Heart right ventricle (tissue), 16 donors: ENCODE results near the gene LCE4A. TPM values are rescaled to one million over a fixed set of nuclear protein-coding genes. Genes with fewer than 3 reads are reported as not detected.
A peak's percentile ranks its signal among the peaks of the same experiment; 100 is the strongest.
"Not testable (repeated sequence)": the region's sequence is repeated elsewhere in the genome, so short reads cannot be mapped to it uniquely, and the experiment has no call there.

ENCODE experiments used
- ATAC-seq, 8 donors: fragments of 200-7000 bp; cut with Tn5 transposase; one replicate each; pipeline ENCODE4 v1.9.1; 2020; ENCODE audit warnings: mild to moderate bottlenecking in 8 of 8, moderate library complexity in 8 of 8, moderate number of reproducible peaks in 1 of 8
- DNase-seq, 2 donors: peaks; one replicate each; pipeline ENCODE4 v3.0.0-alpha.2; 2020
- H3K27ac ChIP-seq, 10 donors: fragments of 200-600 bp; sonication (generic) in 2 of 10; one replicate each; pipeline versions ENCODE4 v1.5.0 to v1.8.0; 2020 to 2022; ENCODE audit warnings: mild to moderate bottlenecking in 3 of 10
- H3K27me3 ChIP-seq, 7 donors: fragments of 200-600 bp; one replicate each; pipeline ENCODE4 v1.8.0; 2021 to 2022; ENCODE audit warnings: mild to moderate bottlenecking in 2 of 7
- H3K36me3 ChIP-seq, 9 donors: fragments of 200-600 bp; sonication (generic) in 1 of 9; one replicate each; pipeline versions ENCODE4 v1.5.0 to v1.8.0; 2020 to 2022; ENCODE audit warnings: mild to moderate bottlenecking in 2 of 9
- H3K4me1 ChIP-seq, 9 donors: fragments of 200-600 bp; sonication (generic) in 1 of 9; one replicate each; pipeline versions ENCODE4 v1.5.0 to v1.8.0; 2020 to 2022; ENCODE audit warnings: mild to moderate bottlenecking in 4 of 9
- H3K4me3 ChIP-seq, 10 donors: fragments of 200-600 bp; sonication (generic) in 2 of 10; one replicate each; pipeline versions ENCODE4 v1.5.0 to v1.8.0; 2020 to 2022; ENCODE audit warnings: mild to moderate bottlenecking in 7 of 10, moderate library complexity in 2 of 10
- H3K9me3 ChIP-seq, 11 donors: fragments of 200-600 bp in 10 of 11; sonication (generic) in 2 of 11; one replicate each; pipeline versions ENCODE4 v1.5.0 to v1.8.0; 2013 to 2022; ENCODE audit warnings: mild to moderate bottlenecking in 2 of 11, control low read depth in 1 of 11, moderate library complexity in 1 of 11
- CTCF ChIP-seq, 9 donors: fragments of 200-600 bp; sonication (generic) in 2 of 9; IDR thresholded peaks; one replicate each; pipeline versions ENCODE4 v1.5.0 to v1.8.0; 2021 to 2022; ENCODE audit warnings: antibody characterized with exemption in 9 of 9, mild to moderate bottlenecking in 5 of 9, moderate library complexity in 1 of 9
- WGBS, 2 donors: extraction: QIAGEN DNeasy Blood & Tissue Kit; methylation state at CpG; one replicate each; pipeline ENCODE4 v1.1.7; 2013; ENCODE audit warnings: inconsistent platforms in 1 of 2; 5-methylcytosine and 5-hydroxymethylcytosine counted together
- intact Hi-C, 10 donors: fragments of 100-400 bp; cut with DNase I; formaldehyde crosslinking; loops; one replicate each; pipeline versions ENCODE4 v1.11.1 to v1.14.2; 2022
- polyA plus RNA-seq, 2 donors: library from polyadenylated mRNA; stranded (reverse); fragments of 200-250 nt; gene quantifications; one replicate each; pipeline ENCODE4 v1.2.3, GENCODE V29; 2013
- total RNA-seq, 10 donors: library from RNA; stranded (reverse); fragmentation: NEBNext Ultra II Directional in 3 of 10; extraction: Animal tissue kit (Norgen Biotek cat#: 25700) in 3 of 10; gene quantifications; one replicate each; pipeline versions ENCODE4 v1.2.1 to v1.2.4, GENCODE V29; 2021 to 2023
- donor health status: Arrhythmogenic right ventricular cardiomyopathy.
- donor health status: ischemic (EF 13 %, LVEDD 7.1; RV severe dilation, severe dysfunction).
- donor health status: healthy with polysubstance abuse.
- donor health status: DM: no; HTN: yes; CAD: no.
- donor health status: DM: no; HTN: no; CAD: no.
- donor health status: ischemic (EF 25% LVEDD 6.9; RV normal size, moderate dysfunction).
- donor health status: ischemic (EF 25% LVEDD 5.7; RV mildly dilated, moderate dysfunction).
- donor health status: healthy.
- donor health status: DM: yes; HTN: yes; CAD: no.
- donor health status: Ischemic cardiomyopathy.
- donor health status: ischemic (EF 35%, LVEDD 5.7; RV mildly dilated, moderate dysfunction).
- donor health status: nonischemic (EF 11% LVEDD 7.7; RV severe dilation, severe dysfunction).
- donor health status: DM: yes; HTN: yes; CAD: no.
- donor health status: PGD.
- donor health status: ischemic (EF 29% LVEDD 5.4; RV normal size, mild dysfunction).
- donor health status: nonischemic (EF 23%, LVEDD 6.1; RV moderate dilation, normal function).

LCE4A gene
- total and polyA plus RNA-seq, 12 donors: not detected

DNA sequence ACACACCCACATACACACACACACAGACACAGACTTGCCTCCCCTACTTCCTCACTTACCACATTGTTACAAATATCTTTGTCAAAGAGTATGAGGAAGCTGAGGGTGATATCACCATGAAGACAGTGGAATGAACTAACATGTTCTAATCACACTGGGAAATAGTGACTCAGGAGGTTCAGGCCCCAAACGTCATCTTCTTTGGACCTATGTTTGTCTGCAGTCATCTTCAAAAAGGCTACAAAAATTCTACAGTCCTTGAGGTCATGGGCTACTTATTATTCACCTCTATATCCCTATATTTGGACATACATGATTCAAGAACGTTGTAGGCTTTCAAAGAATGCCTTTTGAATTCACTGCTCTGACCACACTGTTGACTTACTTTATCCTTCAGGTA, 34.9 kb upstream of the LCE4A start:
- WGBS, 2 donors: 41 to 45% methylated on average over 2 of the region's 2 CpGs
- intact Hi-C loops: no loop called here
- no peak overlapping the region for H3K27ac ChIP-seq
- no peak for TF ChIP-seq CTCF (IDR thresholded peaks at IDR 0.05)
- H3K36me3 ChIP-seq: no peaks in the 10 kb centered on the region
- no peaks in the 10 kb centered on the region for H3K9me3 ChIP-seq
- DNase-seq (no peak), ATAC-seq (no peak)
- no peak overlapping the region for H3K4me3 ChIP-seq
- H3K27me3 ChIP-seq: peaks cover 0 to 3% (median 0%) of the 10 kb centered on the region in 7 donors
- no peaks in the 10 kb centered on the region for H3K4me1 ChIP-seq

GRCh38 chr1:152674983-152675382, 33.0 kb upstream of the LCE4A start, which contains the start of gene LCE2C:
TSS of gene LCE2C (plus strand) at chr1:152675279. CDS start at chr1:152676016, 737 bp downstream.
- DNase-seq, ATAC-seq, H3K27ac ChIP-seq, H3K9me3 ChIP-seq, H3K36me3 ChIP-seq, intact Hi-C loops, H3K4me3 ChIP-seq, H3K4me1 ChIP-seq: not testable (repeated sequence)
- 64 to 70% methylated on average over 2 to 3 of the region's 3 CpGs for WGBS, 2 donors
- peaks cover 0 to 10% (median 3%) of the 10 kb centered on the region in 7 donors for H3K27me3 ChIP-seq

GRCh38 chr1:152679459-152679858, 28.5 kb upstream of the LCE4A start:
- Histone ChIP-seq H3K9me3 (no peaks in the 10 kb centered on the region), H3K4me1 (no peaks in the 10 kb centered on the region), H3K36me3 (no peaks in the 10 kb centered on the region), H3K4me3 (no peak overlapping the region), H3K27ac (no peak overlapping the region), H3K27me3 (peaks cover 0 to 10% (median 4%) of the 10 kb centered on the region in 7 donors)
- intact Hi-C loops: no loop called here
- no peak for TF ChIP-seq CTCF (IDR thresholded peaks at IDR 0.05)
- DNase-seq: no peak
- WGBS, 2 donors: 69 to 70% methylated on average over 6 of the region's 6 CpGs
- ATAC-seq: peak in 1 of 8 donors; percentile 82

DNA sequence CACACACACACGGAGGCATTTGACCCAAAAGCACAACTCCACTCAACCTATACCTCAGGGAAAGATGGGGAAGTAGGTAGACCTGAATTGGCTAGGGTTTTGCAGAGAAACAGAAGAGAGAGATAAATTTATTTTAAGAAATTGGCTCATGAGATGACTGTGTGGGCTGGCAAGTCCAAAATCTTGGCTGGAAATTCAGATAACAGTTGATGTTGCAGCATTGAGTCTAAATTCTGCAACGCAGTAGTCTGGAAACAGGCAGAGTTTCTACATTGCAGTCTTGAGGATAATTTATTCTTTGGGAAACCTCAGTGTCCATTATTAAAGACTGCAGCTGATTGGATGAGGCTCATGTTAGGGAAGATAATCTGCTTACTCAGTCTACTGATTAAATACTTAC, 26.3 kb upstream of the LCE4A start:
- ATAC-seq (no peak), DNase-seq (no peak)
- Histone ChIP-seq H3K9me3 (no peaks in the 10 kb centered on the region), H3K27me3 (peaks cover 0 to 10% (median 3%) of the 10 kb centered on the region in 7 donors), H3K4me3 (no peak overlapping the region), H3K36me3 (no peaks in the 10 kb centered on the region), H3K4me1 (no peaks in the 10 kb centered on the region), H3K27ac (no peak overlapping the region)
- no peak for TF ChIP-seq CTCF (IDR thresholded peaks at IDR 0.05)
- intact Hi-C loops: no loop called here
- WGBS, 2 donors: 50 to 55% methylated on average over 2 of the region's 2 CpGs

DNA sequence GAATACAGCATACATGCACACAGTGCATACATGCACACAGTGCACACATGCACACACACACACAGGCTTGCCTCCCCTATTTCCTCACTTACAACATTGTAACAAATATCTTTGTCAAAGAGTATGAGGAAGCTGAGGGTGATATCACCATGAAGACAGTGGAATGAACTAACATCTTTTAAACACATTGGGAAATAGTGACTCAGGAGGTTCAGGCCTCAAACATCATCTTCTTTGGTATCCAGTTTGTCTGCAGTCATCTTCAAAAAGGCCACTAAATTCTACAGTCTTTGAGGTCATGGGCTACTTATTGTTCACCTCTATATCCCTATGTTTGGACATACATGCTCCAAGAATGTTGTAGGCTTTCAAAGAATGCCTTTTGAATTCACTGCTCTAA, 24.1 kb upstream of the LCE4A start:
- H3K27ac ChIP-seq: no peak overlapping the region
- ATAC-seq (no peak), DNase-seq (no peak)
- no peak overlapping the region for H3K4me3 ChIP-seq
- no peak for TF ChIP-seq CTCF (IDR thresholded peaks at IDR 0.05)
- H3K36me3 ChIP-seq: no peaks in the 10 kb centered on the region
- intact Hi-C loops: no loop called here
- H3K9me3 ChIP-seq: no peaks in the 10 kb centered on the region
- H3K27me3 ChIP-seq: peaks cover 0 to 10% (median 1%) of the 10 kb centered on the region in 7 donors
- no peaks in the 10 kb centered on the region for H3K4me1 ChIP-seq

DNA sequence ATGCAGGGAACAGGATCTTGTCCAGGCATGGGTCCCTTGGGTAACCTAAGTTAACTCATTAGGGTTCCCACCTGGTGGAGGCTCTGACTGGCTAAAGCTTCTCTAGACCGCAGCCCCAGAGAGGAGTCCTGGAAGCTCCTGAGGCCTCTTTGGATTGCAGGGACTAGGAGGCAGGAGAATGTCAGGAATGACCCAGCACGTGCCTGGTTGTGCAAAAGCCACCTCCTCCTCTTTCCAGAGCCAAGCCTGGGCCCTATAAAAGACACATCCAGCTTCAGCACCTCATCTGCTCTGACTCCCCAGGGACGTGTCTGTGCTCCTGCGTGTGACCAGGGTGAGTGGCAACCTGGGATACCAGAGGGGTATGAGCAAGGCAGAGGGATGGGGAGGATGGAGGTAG, 22.1 kb upstream of the LCE4A start, which contains the start of gene LCE2B:
TSS of gene LCE2B (plus strand) at position 301 of the 400 bp plus-strand sequence. CDS start 721 bp downstream, outside the sequence.
- 46 to 58% methylated on average over 4 of the region's 4 CpGs for WGBS, 2 donors
- ATAC-seq: not testable (repeated sequence)

More for the DNA sequence above, 22.1 kb upstream of the LCE4A start, which contains the start of gene LCE2B:
- H3K9me3 ChIP-seq, H3K4me3 ChIP-seq, intact Hi-C loops, H3K27ac ChIP-seq, H3K4me1 ChIP-seq, H3K36me3 ChIP-seq, DNase-seq, H3K27me3 ChIP-seq: not testable (repeated sequence)
